KOPT-K1 (cell line): Measurements from ENCODE around the gene MDH2.
"Not testable (repeated sequence)": the region's sequence is repeated elsewhere in the genome, so short reads cannot be mapped to it uniquely, and the experiment has no call there.

Source experiments
- H3K27ac ChIP-seq: fragments of 200-600 bp; sonication (generic); 2 replicates; pipeline ENCODE4 v1.5.1; 2016; ENCODE audit warnings: antibody characterized with exemption, mild to moderate bottlenecking, low read depth, low read length; ENCODE audit not compliant: poor library complexity, severe bottlenecking
- H3K36me3 ChIP-seq: fragments of 200-600 bp; sonication (generic); 2 replicates; pipeline ENCODE4 v1.5.1; 2017; ENCODE audit warnings: antibody characterized with exemption, mild to moderate bottlenecking, low read length, moderate library complexity; ENCODE audit not compliant: insufficient read depth
- H3K9me3 ChIP-seq: fragments of 200-600 bp; sonication (generic); 2 replicates; pipeline ENCODE4 v1.5.1; 2017; ENCODE audit warnings: antibody characterized with exemption, low read length, mild to moderate bottlenecking; ENCODE audit not compliant: insufficient read depth, poor library complexity, severe bottlenecking

MDH2 gene

GRCh38 chr7:76047811-76048667 lies at the start of gene MDH2, which contains the start of gene STYXL1:
TSS of gene MDH2 (plus strand) at chr7:76048106. CDS start at chr7:76048161, 55 bp downstream.
TSS of gene STYXL1 (minus strand) at chr7:76048000. CDS start at chr7:76030523, 17,477 bp downstream.
- Histone ChIP-seq H3K9me3 (no peaks in the 10 kb centered on the region), H3K36me3 (peaks cover 33% of the 10 kb centered on the region), H3K27ac (peak within 1 kb of the TSS; percentile 86)

GRCh38 chr7:76000566-76000965 lies 47.3 kb upstream of the MDH2 start:
- Histone ChIP-seq H3K27ac (no peak overlapping the region), H3K36me3 (peaks cover 54% of the 10 kb centered on the region), H3K9me3 (no peaks in the 10 kb centered on the region)

DNA sequence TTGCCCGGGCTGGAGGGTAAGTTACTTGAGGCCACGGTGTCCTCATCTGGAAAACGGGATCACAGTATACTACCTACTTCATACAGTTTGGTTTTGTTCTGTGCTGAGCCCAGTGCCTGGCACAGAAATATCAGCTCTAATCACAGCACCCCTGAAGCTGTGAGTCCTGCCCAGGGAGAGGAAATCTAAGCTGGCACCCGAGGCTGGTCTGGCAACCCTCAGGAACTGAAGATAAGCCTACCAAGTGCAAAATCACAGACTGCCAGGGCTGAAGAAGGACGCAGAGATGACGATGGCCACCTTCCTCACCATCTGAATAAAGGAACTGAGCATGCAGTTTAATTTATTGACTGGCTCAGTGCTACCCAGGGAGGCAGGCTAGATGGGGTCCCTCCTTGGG lies 45.8 kb upstream of the MDH2 start:
- Histone ChIP-seq H3K36me3 (peaks cover 42% of the 10 kb centered on the region), H3K27ac (no peak overlapping the region), H3K9me3 (no peaks in the 10 kb centered on the region)

- Histone ChIP-seq H3K27ac (no peak overlapping the region), H3K36me3 (peaks cover 42% of the 10 kb centered on the region), H3K9me3 (no peaks in the 10 kb centered on the region)
These were observed 45.1 kb upstream of the MDH2 start for GRCh38 chr7:76002822-76003221.

- H3K9me3 ChIP-seq = no peaks in the 10 kb centered on the region
- no peak overlapping the region for H3K27ac ChIP-seq
- peaks cover 42% of the 10 kb centered on the region for H3K36me3 ChIP-seq
These were observed 44.6 kb upstream of the MDH2 start for GRCh38 chr7:76003351-76003750.

DNA sequence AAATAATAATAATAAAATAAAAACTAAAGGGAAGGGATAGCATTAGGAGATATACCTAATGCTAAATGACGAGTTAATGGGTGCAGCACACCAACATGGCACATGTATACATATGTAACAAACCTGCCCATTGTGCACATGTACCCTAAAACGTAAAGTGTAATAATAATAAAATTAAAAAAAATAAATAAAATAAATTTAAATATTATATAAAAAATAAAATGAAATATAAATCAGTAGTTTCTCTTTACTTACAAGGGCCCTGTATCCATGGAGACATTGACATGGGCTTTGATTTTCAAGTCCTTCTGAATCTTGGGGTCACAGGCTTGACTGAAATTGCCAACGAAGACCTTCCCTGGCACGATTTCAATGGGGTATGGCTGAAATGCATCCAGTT lies 42.9 kb upstream of the MDH2 start:
- not testable (repeated sequence) for H3K27ac ChIP-seq, H3K9me3 ChIP-seq
- peaks cover 42% of the 10 kb centered on the region for H3K36me3 ChIP-seq

GRCh38 chr7:76008156-76008687 lies 39.7 kb upstream of the MDH2 start:
- Histone ChIP-seq H3K36me3 (peaks cover 25% of the 10 kb centered on the region), H3K9me3 (no peaks in the 10 kb centered on the region), H3K27ac (no peak overlapping the region)

- no peak overlapping the region for H3K27ac ChIP-seq
- peaks cover 21% of the 10 kb centered on the region for H3K36me3 ChIP-seq
- no peaks in the 10 kb centered on the region for H3K9me3 ChIP-seq
These were observed 38.0 kb upstream of the MDH2 start for GRCh38 chr7:76009672-76010600.

GRCh38 chr7:76011442-76011861 lies 36.5 kb upstream of the MDH2 start:
- H3K27ac ChIP-seq = no peak overlapping the region
- H3K9me3 ChIP-seq = no peaks in the 10 kb centered on the region

GRCh38 chr7:76016191-76016947 lies 31.5 kb upstream of the MDH2 start:
- Histone ChIP-seq H3K36me3 (peaks cover 40% of the 10 kb centered on the region), H3K27ac (no peak overlapping the region), H3K9me3 (no peaks in the 10 kb centered on the region)

More at GRCh38 chr7:76011442-76011861, 36.5 kb upstream of the MDH2 start:
- H3K36me3 ChIP-seq = peaks cover 25% of the 10 kb centered on the region

GRCh38 chr7:76018520-76018919 lies 29.4 kb upstream of the MDH2 start:
- H3K9me3 ChIP-seq = not testable (repeated sequence)
- H3K36me3 ChIP-seq = peaks cover 47% of the 10 kb centered on the region

DNA sequence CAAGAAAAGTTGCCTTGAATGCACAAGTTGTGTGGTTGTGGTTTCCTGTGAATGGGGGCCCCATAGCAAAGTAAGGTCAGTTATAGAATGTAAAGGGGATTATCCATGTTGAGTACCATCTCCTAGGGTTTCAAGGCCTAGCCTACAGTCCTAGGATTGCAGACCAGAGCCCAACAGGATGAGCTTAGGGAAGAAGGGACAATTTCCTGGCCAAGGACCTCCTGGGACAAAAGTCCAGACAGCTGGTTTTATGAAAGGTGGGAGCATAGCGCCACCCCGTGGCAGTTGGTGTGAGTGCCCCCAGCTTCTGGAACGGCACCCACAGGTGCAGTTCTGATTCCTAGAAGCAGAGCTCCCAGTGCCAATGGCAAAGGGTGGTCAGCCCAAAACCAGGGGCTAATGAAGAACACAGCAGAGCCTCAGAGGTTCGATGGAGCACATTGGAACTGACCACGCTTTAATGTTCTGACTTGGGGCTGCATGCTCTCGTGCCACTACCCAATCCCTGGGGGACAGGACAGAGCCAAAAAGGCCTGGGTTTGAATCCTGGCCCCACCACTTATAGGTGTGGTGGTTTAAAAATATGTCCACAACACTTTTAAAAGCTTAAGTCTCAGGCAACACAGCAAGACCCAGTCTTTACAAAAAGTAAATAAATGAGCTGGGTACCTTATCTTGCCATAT lies 27.7 kb upstream of the MDH2 start:
- H3K9me3 ChIP-seq = no peaks in the 10 kb centered on the region
- peaks cover 47% of the 10 kb centered on the region for H3K36me3 ChIP-seq
- no peak overlapping the region for H3K27ac ChIP-seq

More at GRCh38 chr7:76018520-76018919, 29.4 kb upstream of the MDH2 start:
- H3K27ac ChIP-seq = not testable (repeated sequence)

DNA sequence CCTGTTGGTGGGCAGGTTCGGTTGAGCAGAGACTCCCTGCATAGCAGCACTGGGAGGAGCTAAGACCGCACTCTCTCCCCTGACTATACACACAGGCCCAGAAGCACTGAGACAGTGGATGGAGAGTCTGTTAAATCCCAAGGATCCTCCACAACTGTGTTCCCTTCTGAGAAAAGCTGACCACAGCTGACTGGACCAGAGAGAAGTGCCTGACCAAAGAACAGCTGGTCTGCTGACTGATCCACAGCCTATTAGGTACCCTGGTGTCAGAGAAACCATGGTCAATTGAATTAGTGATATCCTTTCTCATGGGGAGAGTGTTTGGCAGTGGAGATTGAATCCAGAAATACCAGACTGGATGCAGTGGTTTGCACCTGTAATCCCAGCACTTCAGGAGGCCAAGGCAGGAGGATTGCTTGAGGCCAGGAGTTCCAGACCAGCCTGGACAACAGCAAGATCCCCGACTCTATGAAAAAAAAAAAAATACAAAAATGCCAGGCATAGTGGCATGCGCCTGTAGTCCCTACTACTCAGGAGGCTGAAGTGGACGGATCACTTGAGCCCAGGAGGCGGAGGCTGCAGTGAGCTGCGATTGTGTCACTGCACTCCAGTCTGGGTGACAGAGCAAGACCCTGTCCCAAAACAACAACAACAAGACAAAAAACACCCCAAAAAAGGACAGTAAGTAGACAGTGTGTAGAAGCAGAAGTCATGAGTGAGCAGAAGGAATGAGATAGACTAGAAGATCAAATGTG lies 25.7 kb upstream of the MDH2 start:
- Histone ChIP-seq H3K27ac (no peak overlapping the region), H3K9me3 (no peaks in the 10 kb centered on the region), H3K36me3 (peaks cover 45% of the 10 kb centered on the region)
